K562 (cell line): ENCODE data around the gene ZNF787. TPM values are rescaled to one million over a fixed set of nuclear protein-coding genes. Genes with fewer than 3 reads are reported as not detected.

ENCODE experiments used
- ARID4B ChIP-seq: sonication (generic); formaldehyde crosslinking; IDR thresholded peaks from 2 replicates; pipeline ENCODE4 v1.8.0; 2022; ENCODE audit warnings: mild to moderate bottlenecking, missing genetic modification reagents
- E2F4 ChIP-seq: sonication (generic); formaldehyde crosslinking; IDR thresholded peaks from 2 replicates; pipeline ENCODE4 v1.8.0; 2022; ENCODE audit warnings: mild to moderate bottlenecking, low read depth, missing genetic modification reagents
- FOXK1 ChIP-seq: sonication (generic); formaldehyde crosslinking; IDR thresholded peaks from 2 replicates; pipeline ENCODE4 v1.8.0; 2022; ENCODE audit warnings: missing genetic modification reagents, mild to moderate bottlenecking, borderline replicate concordance
- GABPB1 ChIP-seq: sonication (generic); formaldehyde crosslinking; IDR thresholded peaks from 2 replicates; pipeline ENCODE4 v1.8.0; 2022; ENCODE audit warnings: mild to moderate bottlenecking, missing genetic modification reagents
- IRF9 ChIP-seq: fragments of 450-650 bp; IDR thresholded peaks from 2 replicates; pipeline ENCODE4 v1.6.1; 2016; ENCODE audit warnings: missing biosample characterization, missing genetic modification characterization
- KLF6 ChIP-seq: fragments of 250-450 bp; sonication (Bioruptor Pico); IDR thresholded peaks from 2 replicates; pipeline ENCODE4 v1.4.0; 2020; ENCODE audit warnings: mild to moderate bottlenecking, moderate library complexity, borderline replicate concordance
- MEF2D ChIP-seq: conservative IDR thresholded peaks from 2 replicates; pipeline ENCODE4 v1.6.1; 2016; ENCODE audit warnings: low read depth, missing genetic modification characterization, missing compliant biosample characterization
- MYC ChIP-seq, 2 experiments: fragments of 250-450 bp in 1 of 2; sonication (Bioruptor Pico) in 1 of 2; IDR thresholded peaks; 2 replicates each; pipeline versions ENCODE4 v1.5.1 to v1.6.1; 2012 to 2021; ENCODE audit warnings: low read depth in 2 of 2, borderline replicate concordance in 1 of 2, improper control_type of control experiment in 1 of 2, low read length in 1 of 2, mild to moderate bottlenecking in 1 of 2, moderate library complexity in 1 of 2
- NCOA2 ChIP-seq, 2 experiments: fragments of 450-650 bp; IDR thresholded peaks; 2 replicates each; pipeline ENCODE4 v1.6.1; 2018; ENCODE audit warnings: mild to moderate bottlenecking in 2 of 2, moderate library complexity in 1 of 2; ENCODE audit not compliant: partially characterized antibody in 2 of 2
- SMC3 ChIP-seq: conservative IDR thresholded peaks from 2 replicates; pipeline ENCODE4 v1.6.1; 2011; ENCODE audit warnings: low read depth, low read length, improper control_type of control experiment; ENCODE audit not compliant: insufficient read depth
- STAG1 ChIP-seq: sonication (generic); formaldehyde crosslinking; IDR thresholded peaks from 2 replicates; pipeline ENCODE4 v1.5.0; 2020; ENCODE audit warnings: missing genetic modification reagents, borderline replicate concordance
- ZNF217 ChIP-seq: sonication (generic); formaldehyde crosslinking; IDR thresholded peaks from 2 replicates; pipeline ENCODE4 v1.8.0; 2022; ENCODE audit warnings: mild to moderate bottlenecking, missing genetic modification reagents
- ZNF316 ChIP-seq: fragments of 450-650 bp; IDR thresholded peaks from 2 replicates; pipeline ENCODE4 v1.6.1; 2016
- polyA plus RNA-seq, 8 experiments: library from polyadenylated mRNA; depleted of rRNA in 4 of 8; stranded (reverse) in 5 of 8; unstranded in 3 of 8; fragments of >200 nt; fragmentation: Nextera tagmentation in 2 of 8; fragmentation: Illumina TruSeq in 1 of 8; extraction: Ambion mirVana in 2 of 8; extraction: Trizol in 1 of 8; gene quantifications; 2 replicates each; pipeline versions ENCODE4 v1.2.1 to v1.2.3, GENCODE V29; 2011 to 2014; ENCODE audit warnings: inconsistent platforms in 1 of 8, missing spikeins in 1 of 8
- total RNA-seq, 7 experiments: library from RNA; depleted of rRNA in 6 of 7; stranded (reverse); fragments of >200 nt in 6 of 7; fragmentation: Illumina TruSeq in 2 of 7; extraction: Trizol in 2 of 7; gene quantifications; 2 replicates each; pipeline versions ENCODE4 v1.2.1 to v1.2.3, GENCODE V29; 2011 to 2021; ENCODE audit warnings: low replicate concordance in 1 of 7
- TF ChIP-seq, protein P1 (sequence below): sonication (generic); formaldehyde crosslinking; IDR thresholded peaks from 2 replicates; pipeline ENCODE4 v1.8.0; 2022; ENCODE audit warnings: missing genetic modification reagents, mild to moderate bottlenecking, borderline replicate concordance
- TF ChIP-seq, protein P2 (sequence below): fragments of 250-450 bp; sonication (Bioruptor Pico); IDR thresholded peaks from 2 replicates; pipeline ENCODE4 v1.4.0; 2020; ENCODE audit warnings: mild to moderate bottlenecking

The ZNF787 gene
- total and polyA plus RNA-seq, 9 of the 15 experiments (the other 6 are each of a cell fraction or from before 2014, with no cell fraction given), result 0.45 to 77.6 (median 7.3) TPM

DNA sequence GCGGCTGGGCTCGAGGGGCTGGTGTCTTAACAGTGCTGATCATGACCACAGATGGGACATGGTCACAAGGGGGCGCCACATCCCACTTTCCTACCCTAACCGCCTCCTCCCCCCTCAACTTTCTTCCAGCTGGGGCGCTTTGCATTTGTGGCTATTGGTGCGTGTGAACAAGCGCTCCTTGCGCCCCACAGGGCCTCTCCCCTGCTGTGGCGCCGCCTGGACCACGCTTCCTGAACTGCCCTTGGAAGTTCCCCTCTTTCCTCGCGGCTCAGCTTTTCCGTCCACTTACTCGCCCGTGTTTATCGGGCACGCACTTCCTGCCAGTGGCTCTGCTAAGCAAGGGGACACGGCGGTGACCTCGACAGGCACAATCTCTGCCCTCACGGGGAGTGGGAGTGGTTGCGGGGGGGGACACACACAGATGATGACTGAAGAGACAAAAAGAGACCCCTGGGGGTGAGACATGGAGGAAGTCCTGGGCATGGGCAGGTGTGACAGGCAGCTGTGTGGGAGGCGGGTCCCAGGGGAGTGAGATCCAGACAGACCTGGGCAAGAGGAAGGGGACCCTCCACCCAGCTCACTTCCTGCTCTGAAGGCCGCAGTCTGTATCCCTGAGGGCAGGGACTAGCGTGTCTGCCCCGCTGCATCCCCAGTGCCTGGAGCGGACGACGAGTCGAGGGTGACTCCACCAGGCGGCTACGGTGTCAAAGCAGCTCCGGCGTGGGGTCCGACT is 40.3 kb downstream of the ZNF787 start (continued):
- TF ChIP-seq FOXK1 (CRISPR knock-in tag) (no peak), SMC3 (peak; percentile 62), ZNF316 (no peak), IRF9 (tag) (no peak), KLF6 (no peak), GABPB1 (peak; percentile 24; the same call in 1 of the 2 replicates), NCOA2 (IDR thresholded peaks at IDR 0.05; ENCODE audit: partially characterized antibody in 2 of 2) (no peak), STAG1 (CRISPR knock-in tag) (peak; percentile 21; the same call in 1 of the 2 replicates), MEF2D (tag) (no peak), ZNF217 (CRISPR knock-in tag) (no peak), E2F4 (CRISPR knock-in tag) (no peak), ARID4B (CRISPR knock-in tag) (no peak), MYC (IDR thresholded peaks at IDR 0.05; ENCODE audit: low read depth, low read length) (0 out of 2 replicates have a peak, but pooled peaks have one; percentile 24), MYC (CRISPR knock-in tag; IDR thresholded peaks at IDR 0.05; ENCODE audit: borderline replicate concordance, low read depth) (no peak)
- TF ChIP-seq, protein P1, sequence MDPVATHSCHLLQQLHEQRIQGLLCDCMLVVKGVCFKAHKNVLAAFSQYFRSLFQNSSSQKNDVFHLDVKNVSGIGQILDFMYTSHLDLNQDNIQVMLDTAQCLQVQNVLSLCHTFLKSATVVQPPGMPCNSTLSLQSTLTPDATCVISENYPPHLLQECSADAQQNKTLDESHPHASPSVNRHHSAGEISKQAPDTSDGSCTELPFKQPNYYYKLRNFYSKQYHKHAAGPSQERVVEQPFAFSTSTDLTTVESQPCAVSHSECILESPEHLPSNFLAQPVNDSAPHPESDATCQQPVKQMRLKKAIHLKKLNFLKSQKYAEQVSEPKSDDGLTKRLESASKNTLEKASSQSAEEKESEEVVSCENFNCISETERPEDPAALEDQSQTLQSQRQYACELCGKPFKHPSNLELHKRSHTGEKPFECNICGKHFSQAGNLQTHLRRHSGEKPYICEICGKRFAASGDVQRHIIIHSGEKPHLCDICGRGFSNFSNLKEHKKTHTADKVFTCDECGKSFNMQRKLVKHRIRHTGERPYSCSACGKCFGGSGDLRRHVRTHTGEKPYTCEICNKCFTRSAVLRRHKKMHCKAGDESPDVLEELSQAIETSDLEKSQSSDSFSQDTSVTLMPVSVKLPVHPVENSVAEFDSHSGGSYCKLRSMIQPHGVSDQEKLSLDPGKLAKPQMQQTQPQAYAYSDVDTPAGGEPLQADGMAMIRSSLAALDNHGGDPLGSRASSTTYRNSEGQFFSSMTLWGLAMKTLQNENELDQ, result no peak
- TF ChIP-seq, protein P2, sequence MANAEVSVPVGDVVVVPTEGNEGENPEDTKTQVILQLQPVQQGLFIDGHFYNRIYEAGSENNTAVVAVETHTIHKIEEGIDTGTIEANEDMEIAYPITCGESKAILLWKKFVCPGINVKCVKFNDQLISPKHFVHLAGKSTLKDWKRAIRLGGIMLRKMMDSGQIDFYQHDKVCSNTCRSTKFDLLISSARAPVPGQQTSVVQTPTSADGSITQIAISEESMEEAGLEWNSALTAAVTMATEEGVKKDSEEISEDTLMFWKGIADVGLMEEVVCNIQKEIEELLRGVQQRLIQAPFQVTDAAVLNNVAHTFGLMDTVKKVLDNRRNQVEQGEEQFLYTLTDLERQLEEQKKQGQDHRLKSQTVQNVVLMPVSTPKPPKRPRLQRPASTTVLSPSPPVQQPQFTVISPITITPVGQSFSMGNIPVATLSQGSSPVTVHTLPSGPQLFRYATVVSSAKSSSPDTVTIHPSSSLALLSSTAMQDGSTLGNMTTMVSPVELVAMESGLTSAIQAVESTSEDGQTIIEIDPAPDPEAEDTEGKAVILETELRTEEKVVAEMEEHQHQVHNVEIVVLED (CRISPR knock-in tag), result no peak
